GM21447 (cell line): ENCODE data around the gene AP1G1.
"Not testable (repeated sequence)": the region's sequence is repeated elsewhere in the genome, so short reads cannot be mapped to it uniquely, and the experiment has no call there.

ENCODE experiments used
- ATAC-seq: cut with Tn5 transposase; IDR thresholded peaks from one replicate; pipeline ENCODE4 v1.9.1; 2021; ENCODE audit not compliant: unreplicated experiment

Gene AP1G1

GRCh38 chr16:71708696-71709095, 99.9 kb downstream of the AP1G1 start:
- no peak for ATAC-seq

- no peak for ATAC-seq
Measured at GRCh38 chr16:71707199-71707598, 101.4 kb downstream of the AP1G1 start.

GRCh38 chr16:71706046-71706445, 102.6 kb downstream of the AP1G1 start:
- ATAC-seq: no peak

- ATAC-seq: no peak
Measured at GRCh38 chr16:71703333-71703732, 105.3 kb downstream of the AP1G1 start.

- no peak for ATAC-seq
Measured at GRCh38 chr16:71700831-71701230, 107.8 kb downstream of the AP1G1 start.

- no peak for ATAC-seq
Measured at GRCh38 chr16:71698491-71698890, 110.1 kb downstream of the AP1G1 start.

- no peak for ATAC-seq
Measured at GRCh38 chr16:71693164-71693563, 115.5 kb downstream of the AP1G1 start.

- ATAC-seq: no peak
Measured at GRCh38 chr16:71689901-71690300, 118.7 kb downstream of the AP1G1 start.

GRCh38 chr16:71687861-71688260, 120.8 kb downstream of the AP1G1 start:
- ATAC-seq: no peak

GRCh38 chr16:71684280-71684679, 124.4 kb downstream of the AP1G1 start:
- ATAC-seq: not testable (repeated sequence)

GRCh38 chr16:71681360-71681759, 127.3 kb downstream of the AP1G1 start:
- no peak for ATAC-seq
